ENCODE data around the gene DSTN.

The DSTN gene

DNA sequence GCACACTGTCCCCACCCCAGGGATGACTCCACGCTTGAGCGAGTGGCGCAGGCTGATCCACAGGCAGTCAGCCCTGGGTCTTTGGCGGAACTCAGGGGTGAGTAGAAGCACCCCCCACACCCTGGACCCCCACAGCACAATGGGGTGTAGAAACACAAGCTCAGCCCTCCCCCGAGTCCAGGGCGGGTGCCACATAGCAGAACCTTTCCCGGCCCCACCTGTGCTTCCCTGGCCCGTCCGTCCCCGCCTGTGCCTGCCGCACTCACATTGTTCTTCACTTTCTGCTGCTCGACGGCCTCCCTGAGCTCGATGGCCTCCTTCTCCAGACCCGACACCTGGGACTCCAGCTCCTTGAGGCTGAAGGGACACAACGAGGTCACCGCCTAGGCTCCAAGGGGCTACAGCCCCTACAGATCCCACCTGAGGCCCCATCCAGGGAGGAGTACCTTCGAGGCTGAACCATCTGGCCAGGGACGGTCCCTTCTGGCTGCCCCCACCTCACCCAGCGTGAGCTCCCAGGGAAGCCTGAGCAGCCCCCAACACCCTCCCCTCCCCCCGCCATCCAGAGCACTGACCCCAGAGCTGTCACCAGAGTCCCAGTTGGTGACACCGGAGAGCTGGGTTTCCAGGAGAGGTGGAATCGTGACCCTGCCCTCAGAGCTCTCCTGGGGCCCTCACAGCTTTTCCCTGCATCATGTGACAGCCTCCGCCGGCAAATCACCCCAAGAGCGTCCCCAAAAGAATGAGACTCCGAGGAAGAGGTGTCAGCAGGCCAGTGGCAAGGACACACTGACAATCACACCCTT lies 55.6 kb downstream of the DSTN start:
- DNase-seq, result no peak

DNA sequence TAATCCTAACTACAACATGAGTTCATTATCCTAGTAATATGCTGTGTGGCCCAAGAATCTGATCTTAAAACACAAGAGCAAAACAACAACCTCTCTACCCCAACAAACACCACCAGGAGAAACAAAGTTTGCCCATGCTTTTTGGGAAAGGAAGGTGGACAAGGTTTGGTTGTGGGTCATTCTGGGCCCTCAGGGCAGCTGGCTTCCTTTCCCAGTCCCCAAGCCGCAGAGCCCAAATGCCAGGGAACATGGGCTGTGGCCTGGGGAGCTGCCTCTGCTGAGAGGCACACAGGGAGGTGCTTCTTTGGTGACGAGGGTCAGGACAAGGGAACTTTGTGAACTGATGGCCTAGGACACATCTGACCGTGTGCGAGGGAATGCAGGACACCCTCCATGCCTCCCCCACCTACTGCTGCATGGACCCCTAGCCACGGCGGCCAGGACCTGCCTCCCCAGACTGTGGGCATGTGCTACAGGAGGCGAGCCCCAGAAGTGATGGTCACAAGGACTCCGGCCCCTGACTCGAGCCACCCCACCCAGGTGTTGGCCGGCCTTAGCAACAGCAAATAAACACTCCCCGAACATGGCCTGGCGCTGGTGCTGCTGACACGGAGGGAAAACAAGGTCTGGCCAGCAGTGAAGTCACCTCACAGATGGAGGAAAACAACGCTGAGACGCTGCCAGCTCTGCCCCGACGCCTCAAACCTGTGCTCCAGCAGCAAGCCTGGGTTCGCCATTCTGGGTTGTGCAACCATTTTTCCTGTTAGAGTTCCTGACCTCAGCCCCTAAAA lies 56.5 kb downstream of the DSTN start:
- no peak for DNase-seq

DNA sequence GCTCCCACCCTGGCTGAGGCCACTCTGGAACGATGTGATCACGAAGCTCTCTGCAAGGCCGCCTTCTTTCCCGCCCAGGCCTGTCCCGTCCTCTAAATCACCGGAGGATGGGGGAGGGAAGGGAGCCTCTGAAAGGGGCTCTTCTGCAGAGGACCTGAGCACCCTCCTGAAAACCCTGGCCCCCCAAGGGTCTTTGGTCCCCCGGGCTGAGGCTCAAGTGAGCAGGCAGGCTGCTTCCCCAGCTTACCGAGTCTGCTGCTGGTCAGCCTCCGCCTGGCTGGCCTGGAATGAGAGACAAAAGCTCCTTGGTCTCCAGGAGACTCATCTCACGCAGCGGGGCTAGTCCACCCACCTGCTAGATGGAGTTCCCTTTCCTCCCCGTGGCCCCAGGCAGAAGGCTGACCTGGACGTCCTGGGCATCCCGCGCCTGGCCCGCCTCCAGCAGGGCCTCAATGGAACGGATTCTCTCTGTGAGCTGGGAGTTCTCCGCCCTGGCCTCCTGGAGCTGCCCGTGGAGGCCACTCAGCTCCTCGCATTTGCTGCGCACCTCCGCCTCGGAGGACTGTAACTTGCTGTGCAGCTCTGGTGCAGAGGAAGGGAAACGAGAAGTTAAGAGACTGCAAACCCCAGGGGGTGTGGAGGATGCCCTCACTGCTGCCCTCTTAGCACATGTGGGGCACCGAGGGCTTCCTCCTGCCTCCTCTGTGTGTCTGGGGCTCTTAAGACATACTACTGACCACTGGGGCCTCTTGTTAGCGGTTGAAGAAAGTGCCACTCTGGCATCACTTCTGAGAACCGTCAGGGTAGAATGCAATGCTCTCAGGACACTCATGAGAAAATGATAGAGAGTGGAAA lies 57.5 kb downstream of the DSTN start:
- no peak for DNase-seq

- no peak for DNase-seq
Measured at GRCh38 chr20:17628101-17628841, 58.4 kb downstream of the DSTN start.

DNA sequence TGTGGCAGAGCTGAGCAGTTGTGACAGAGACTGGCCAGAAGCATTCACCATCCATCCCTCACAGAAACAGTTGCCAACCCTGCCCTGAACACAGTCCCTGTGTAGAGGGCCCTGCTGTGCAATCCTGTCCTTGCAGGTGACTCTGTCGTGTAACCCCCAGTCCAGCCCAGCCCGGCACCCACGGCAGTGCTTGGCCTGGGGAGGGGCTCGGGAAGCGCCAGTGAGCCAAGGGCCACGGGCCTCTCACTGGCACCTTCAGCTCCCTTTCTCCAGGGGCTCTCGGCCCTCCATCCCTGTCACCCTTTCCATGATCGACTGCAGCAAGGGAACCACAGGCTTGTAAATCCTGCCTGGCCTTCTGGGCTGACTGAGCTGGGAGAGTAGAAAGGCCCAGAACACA lies 59.1 kb downstream of the DSTN start:
- no peak for DNase-seq

DNA sequence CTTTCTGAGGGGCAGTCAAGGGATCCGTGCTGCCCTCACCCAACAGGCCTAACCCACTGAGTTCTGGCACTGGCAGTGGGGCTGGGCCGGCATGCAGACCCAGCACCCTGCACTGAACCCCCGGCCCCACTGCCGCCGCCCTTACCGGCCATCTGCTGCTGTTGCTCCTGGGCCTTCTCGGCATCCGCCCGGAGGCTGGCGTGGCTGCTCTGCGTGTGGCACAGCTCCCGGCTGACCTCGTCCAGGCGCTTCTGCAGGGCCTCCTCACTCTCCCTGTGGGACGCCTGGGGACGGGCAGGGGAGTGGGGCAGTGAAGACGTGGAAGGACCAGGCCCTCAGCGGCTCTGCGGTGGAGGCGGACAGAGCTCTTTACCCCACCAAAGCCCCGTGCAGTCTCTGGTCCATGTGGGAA lies 59.8 kb downstream of the DSTN start:
- no peak for DNase-seq

- no peak for DNase-seq
Measured at GRCh38 chr20:17630151-17630805, 60.4 kb downstream of the DSTN start.

DNA sequence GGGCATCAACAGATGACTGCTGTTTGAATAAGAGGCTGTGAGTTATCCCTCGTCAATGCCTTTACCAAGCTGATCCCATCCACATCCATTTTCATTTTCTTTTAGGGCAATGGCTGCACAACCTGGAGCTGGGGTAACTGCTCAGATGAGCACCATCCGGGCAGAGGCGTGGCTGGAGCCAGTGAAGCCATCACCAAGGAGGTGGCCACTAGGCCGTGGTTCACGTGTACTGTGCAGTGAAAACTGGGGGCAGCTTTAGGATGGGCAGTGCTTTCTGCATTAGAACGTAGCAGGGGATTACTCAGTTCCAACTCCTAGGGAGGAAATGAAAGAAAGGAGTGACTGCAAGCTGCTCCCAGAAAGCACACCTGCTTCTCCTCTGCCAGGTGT lies 60.9 kb downstream of the DSTN start:
- DNase-seq, result no peak

DNA sequence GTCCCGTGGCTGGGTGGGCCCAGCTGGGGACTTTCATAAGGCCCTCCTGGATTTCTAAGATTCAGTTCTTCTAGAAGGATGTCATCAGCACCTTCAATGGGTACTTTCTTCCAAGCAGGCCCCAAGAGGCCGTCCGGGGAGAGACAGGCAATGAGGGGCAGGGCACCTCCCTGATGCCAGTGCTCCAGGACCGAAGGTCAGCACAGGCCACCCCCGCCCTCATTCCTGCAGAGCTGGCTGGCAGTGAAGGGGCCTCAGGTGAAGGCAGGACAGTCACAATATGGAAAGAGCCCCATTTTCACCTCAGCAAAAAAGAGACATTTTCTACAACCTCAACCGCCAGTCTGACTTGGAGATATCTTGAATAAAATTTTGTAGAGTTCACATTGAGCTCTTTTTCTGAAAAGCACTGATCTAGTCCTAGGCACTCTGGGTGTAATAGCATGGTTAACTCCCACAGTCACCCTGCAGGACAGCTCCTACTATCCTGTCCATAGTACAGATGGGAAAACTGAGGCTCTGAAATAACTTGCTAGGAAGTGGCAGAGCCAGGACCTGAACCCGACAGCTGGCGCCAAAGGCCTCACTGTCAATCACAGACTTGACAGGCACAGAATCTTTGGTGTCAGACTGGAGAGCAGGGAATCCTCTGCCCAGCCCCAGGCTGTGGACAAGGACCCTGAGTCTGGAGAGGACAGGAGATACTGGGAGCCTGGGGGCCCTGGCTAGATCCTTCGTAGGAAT lies 61.9 kb downstream of the DSTN start:
- DNase-seq, result no peak

GRCh38 chr20:17633221-17633849 lies 63.5 kb downstream of the DSTN start:
- DNase-seq, result no peak

- no peak for DNase-seq
Measured at GRCh38 chr20:17633850-17634500, 64.1 kb downstream of the DSTN start.

GRCh38 chr20:17634661-17635331 lies 64.9 kb downstream of the DSTN start:
- DNase-seq, result no peak

- DNase-seq, result no peak
Measured at GRCh38 chr20:17635332-17636244, 65.7 kb downstream of the DSTN start.

DNA sequence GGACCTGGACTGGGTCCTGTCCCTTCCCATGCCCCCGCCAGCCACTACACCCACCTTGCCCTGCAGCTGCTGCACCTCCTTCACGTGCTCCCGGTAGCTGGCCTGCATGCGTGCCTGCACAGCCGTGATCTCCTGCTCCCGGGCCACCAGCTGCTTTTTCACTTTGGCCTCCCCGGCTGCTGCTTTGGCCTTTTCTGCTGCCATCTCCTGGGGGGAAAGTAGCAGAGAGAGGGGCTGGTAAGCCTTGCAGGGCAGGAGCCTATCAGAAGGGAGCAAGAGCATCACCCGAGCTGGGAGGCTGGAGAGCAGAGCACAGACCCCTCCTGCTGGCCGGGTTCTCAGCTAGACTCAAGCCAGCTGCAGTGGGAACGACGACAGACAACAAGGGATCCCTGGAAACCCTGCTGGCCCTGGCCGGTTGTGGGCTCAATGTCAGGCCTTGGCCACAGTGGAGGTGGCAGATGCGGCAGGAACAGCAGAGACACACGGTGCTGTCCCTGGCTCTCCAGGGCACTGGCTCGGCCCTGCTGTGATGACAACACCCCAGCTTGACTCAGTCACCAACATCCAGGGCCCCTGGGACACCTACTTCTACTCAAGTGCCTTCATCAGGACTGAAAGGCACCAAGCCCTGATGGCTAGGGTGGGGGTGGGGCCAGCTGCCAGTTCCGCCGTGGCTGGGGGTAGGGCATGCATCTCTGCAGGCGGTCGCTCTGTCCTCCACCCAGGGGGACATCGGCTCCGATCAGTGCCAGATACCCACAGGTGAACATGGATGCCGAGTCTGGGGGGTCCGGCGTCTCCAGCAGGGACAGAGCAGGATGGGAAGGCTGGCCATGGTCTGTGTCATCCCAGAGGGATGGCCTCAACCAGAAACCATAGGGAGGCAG lies 66.9 kb downstream of the DSTN start:
- no peak for DNase-seq

GRCh38 chr20:17637413-17637780 lies 67.5 kb downstream of the DSTN start:
- no peak for DNase-seq

GRCh38 chr20:17637985-17638640 lies 68.2 kb downstream of the DSTN start:
- DNase-seq, result no peak

- DNase-seq, result no peak
Measured at GRCh38 chr20:17638835-17639407, 69.0 kb downstream of the DSTN start.
